Testis (tissue), 2 donors: Measurements from ENCODE around the gene PPP1R37.

Experiments used
- POLR2A ChIP-seq: fragments of 450-650 bp; IDR thresholded peaks from one replicate; pipeline ENCODE4 v1.6.1; 2017; ENCODE audit warnings: antibody characterized with exemption, mild to moderate bottlenecking, moderate library complexity
- TF ChIP-seq, protein P1 (sequence below), 3 experiments: fragments of 450-650 bp in 2 of 3; fragments of 200-600 bp in 1 of 3; sonication (generic) in 1 of 3; IDR thresholded peaks; one replicate each; pipeline ENCODE4 v1.5.1; 2016 to 2019; ENCODE audit warnings: antibody characterized with exemption in 3 of 3, mild to moderate bottlenecking in 2 of 3, moderate library complexity in 1 of 3

DNA sequence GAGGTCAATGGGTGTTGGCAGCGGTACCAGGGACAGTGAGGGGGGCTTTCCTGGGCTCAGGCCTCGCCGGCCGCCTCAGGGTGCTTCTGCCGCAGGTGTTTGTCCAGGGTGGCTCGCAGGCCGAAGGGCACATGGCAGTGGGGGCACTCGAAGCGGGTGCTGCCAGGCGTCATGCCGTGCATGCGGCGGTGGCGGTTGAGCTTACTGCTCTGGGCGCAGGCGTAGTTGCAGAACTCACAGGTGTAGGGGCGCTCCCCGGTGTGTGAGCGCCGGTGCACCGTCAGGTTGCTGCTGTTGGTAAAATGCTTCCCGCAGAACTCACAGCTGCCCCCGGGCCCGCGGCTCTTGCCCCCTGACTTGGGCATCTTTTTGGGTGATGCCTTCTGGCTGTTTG lies 21.4 kb upstream of the PPP1R37 start:
- TF ChIP-seq, protein P1, sequence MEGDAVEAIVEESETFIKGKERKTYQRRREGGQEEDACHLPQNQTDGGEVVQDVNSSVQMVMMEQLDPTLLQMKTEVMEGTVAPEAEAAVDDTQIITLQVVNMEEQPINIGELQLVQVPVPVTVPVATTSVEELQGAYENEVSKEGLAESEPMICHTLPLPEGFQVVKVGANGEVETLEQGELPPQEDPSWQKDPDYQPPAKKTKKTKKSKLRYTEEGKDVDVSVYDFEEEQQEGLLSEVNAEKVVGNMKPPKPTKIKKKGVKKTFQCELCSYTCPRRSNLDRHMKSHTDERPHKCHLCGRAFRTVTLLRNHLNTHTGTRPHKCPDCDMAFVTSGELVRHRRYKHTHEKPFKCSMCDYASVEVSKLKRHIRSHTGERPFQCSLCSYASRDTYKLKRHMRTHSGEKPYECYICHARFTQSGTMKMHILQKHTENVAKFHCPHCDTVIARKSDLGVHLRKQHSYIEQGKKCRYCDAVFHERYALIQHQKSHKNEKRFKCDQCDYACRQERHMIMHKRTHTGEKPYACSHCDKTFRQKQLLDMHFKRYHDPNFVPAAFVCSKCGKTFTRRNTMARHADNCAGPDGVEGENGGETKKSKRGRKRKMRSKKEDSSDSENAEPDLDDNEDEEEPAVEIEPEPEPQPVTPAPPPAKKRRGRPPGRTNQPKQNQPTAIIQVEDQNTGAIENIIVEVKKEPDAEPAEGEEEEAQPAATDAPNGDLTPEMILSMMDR (IDR thresholded peaks at IDR 0.05): no peak
- TF ChIP-seq POLR2A: no peak
